Mucosa of stomach (tissue), 1 donor: ENCODE results near the gene TFPT.
"Not testable (repeated sequence)": the region's sequence is repeated elsewhere in the genome, so short reads cannot be mapped to it uniquely, and the experiment has no call there.

Experiments used
- H3K27me3 ChIP-seq: one replicate; pipeline ENCODE4 v1.7.0; 2013; ENCODE audit warnings: mild to moderate bottlenecking, low read length; ENCODE audit not compliant: control insufficient read depth, insufficient read depth
- H3K36me3 ChIP-seq: one replicate; pipeline ENCODE4 v1.7.0; 2013; ENCODE audit warnings: low read length; ENCODE audit not compliant: control insufficient read depth, insufficient read depth
- H3K4me1 ChIP-seq: one replicate; pipeline ENCODE4 v1.7.0; 2013; ENCODE audit warnings: mild to moderate bottlenecking, low read length; ENCODE audit not compliant: control insufficient read depth, insufficient read depth
- H3K4me3 ChIP-seq: one replicate; pipeline ENCODE4 v1.7.0; 2013; ENCODE audit warnings: low read length
- H3K9ac ChIP-seq: one replicate; pipeline ENCODE4 v1.7.0; 2013; ENCODE audit warnings: mild to moderate bottlenecking, low read length, moderate library complexity
- H3K9me3 ChIP-seq: one replicate; pipeline ENCODE4 v1.7.0; 2013; ENCODE audit warnings: mild to moderate bottlenecking, low read length, moderate library complexity; ENCODE audit not compliant: control insufficient read depth
- donor health status: Pancreatic carcinoma.

TFPT gene

GRCh38 chr19:54104998-54105715 is 10.3 kb downstream of the TFPT start:
- no peaks in the 10 kb centered on the region for H3K9me3 ChIP-seq
- no peaks in the 10 kb centered on the region for H3K36me3 ChIP-seq
- H3K4me1 ChIP-seq, result peaks cover 7% of the 10 kb centered on the region
- H3K4me3 ChIP-seq, result no peak overlapping the region
- H3K9ac ChIP-seq, result no peak overlapping the region
- H3K27me3 ChIP-seq, result no peaks in the 10 kb centered on the region

DNA sequence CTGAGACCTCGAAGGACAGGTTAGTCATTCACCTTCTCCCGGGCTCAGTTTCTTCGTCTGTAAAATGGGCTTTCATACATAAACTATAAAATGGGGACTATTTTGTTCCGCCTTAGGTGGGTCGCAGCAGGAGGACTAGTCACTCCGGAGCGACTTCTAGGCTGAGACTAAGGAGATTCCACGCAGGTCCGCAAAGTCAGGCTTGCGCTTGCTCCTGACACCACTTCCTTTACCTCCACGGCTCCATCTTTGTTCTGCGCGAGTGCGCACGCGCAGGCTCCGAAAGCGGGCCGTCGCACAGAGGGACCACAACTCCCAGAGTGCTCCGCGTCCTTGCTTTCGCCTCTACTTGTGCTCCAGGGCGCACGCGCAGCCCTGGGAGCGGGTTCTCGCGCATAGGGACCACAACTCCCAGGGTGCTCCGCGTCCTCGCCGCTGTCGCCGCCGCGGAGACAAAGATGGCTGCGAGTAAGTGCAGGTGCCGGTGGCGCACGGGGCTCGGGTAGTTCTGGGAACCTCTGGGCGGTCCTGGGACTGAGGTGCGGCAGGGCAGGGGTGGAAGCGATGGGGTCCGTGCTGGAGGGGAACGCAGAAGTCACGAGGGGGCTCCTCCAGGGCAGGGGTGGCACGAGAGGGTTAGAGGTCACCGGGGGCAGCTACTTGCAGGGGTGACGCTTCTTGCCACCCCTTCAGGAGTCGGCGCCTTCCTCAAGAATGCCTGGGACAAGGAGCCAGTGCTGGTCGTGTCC is 12.9 kb downstream of the TFPT start, which contains the start of gene NDUFA3:
TSS of gene NDUFA3 (plus strand) at position 435 of the 749 bp plus-strand sequence. CDS start at position 459, 24 bp downstream.
- peak within 1 kb of the TSS; percentile 79 for H3K9ac ChIP-seq
- H3K4me1 ChIP-seq, result peaks cover 7% of the 10 kb centered on the region
- no peaks in the 10 kb centered on the region for H3K9me3 ChIP-seq
- no peaks in the 10 kb centered on the region for H3K27me3 ChIP-seq
- H3K36me3 ChIP-seq, result no peaks in the 10 kb centered on the region
- peak within 1 kb of the TSS; percentile 91 for H3K4me3 ChIP-seq

GRCh38 chr19:54100561-54100960 is 14.9 kb downstream of the TFPT start, which contains the start of gene OSCAR:
Gene OSCAR, minus strand, starts transcription at chr19:54100803. Its CDS starts 11 bp downstream, at chr19:54100792.
- no peaks in the 10 kb centered on the region for H3K36me3 ChIP-seq
- H3K9ac ChIP-seq, result no peak within 1 kb of the TSS
- peaks cover 15% of the 10 kb centered on the region for H3K27me3 ChIP-seq
- H3K4me1 ChIP-seq, result peaks cover 18% of the 10 kb centered on the region
- H3K9me3 ChIP-seq, result no peaks in the 10 kb centered on the region
- H3K4me3 ChIP-seq, result no peak within 1 kb of the TSS

- H3K9me3 ChIP-seq, H3K36me3 ChIP-seq, H3K4me3 ChIP-seq, H3K9ac ChIP-seq: not testable (repeated sequence)
- Histone ChIP-seq H3K27me3 (peaks cover 22% of the 10 kb centered on the region), H3K4me1 (peaks cover 19% of the 10 kb centered on the region)
Measured at GRCh38 chr19:54099903-54100255, 15.6 kb downstream of the TFPT start.

- Histone ChIP-seq H3K4me1 (peaks cover 19% of the 10 kb centered on the region), H3K9me3 (no peaks in the 10 kb centered on the region), H3K9ac (no peak overlapping the region), H3K4me3 (no peak overlapping the region), H3K27me3 (peaks cover 25% of the 10 kb centered on the region), H3K36me3 (no peaks in the 10 kb centered on the region)
Measured at GRCh38 chr19:54099190-54099902, 16.1 kb downstream of the TFPT start.

- Histone ChIP-seq H3K4me3 (no peak overlapping the region), H3K9ac (peak overlapping the region; percentile 8)
Measured at GRCh38 chr19:54096617-54097106, 18.8 kb downstream of the TFPT start.

GRCh38 chr19:54095859-54096616 is 19.4 kb downstream of the TFPT start:
- not testable (repeated sequence) for H3K4me3 ChIP-seq, H3K9me3 ChIP-seq, H3K36me3 ChIP-seq
- Histone ChIP-seq H3K9ac (peak overlapping the region; percentile 8), H3K4me1 (peaks cover 12% of the 10 kb centered on the region), H3K27me3 (peaks cover 25% of the 10 kb centered on the region)

More at GRCh38 chr19:54096617-54097106, 18.8 kb downstream of the TFPT start:
- H3K4me1 ChIP-seq, result peaks cover 12% of the 10 kb centered on the region
- peaks cover 25% of the 10 kb centered on the region for H3K27me3 ChIP-seq
- no peaks in the 10 kb centered on the region for H3K9me3 ChIP-seq
- no peaks in the 10 kb centered on the region for H3K36me3 ChIP-seq

DNA sequence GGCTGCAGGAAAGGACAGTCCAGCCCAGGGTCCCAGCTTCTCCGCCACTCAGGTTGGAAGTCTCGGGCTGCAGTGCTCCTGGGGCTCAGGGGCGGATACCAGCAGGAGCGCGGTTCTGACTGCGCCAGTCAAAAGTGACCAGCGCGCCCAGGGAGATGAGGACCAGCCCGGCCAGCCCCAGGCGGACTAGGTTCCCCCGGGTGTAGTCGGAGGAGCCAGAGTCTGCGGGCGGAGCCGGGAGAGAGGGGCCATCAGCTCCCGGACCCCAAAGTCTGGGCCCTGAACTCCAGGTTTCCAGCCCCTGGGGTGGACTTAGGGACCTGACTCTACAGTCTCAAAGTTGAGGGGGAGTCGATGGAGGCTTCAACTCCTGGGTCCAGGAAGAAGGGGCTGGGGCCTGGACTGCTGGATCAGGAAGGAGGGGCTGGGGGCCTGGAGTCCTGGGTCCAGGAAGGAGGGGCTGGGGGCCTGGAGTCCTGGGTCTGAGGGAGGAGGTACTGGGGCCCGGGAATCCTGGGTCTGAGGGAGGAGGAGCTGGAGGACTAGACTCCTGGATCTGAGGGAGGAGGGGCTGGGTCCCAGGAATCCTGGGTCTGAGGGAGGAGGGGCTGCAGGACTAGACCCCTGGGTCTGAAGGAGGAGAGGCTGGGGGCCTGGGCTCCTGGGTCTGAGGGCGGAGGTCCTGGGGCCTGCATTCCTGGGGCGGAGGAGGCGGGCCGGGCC is 20.2 kb downstream of the TFPT start:
- H3K9ac ChIP-seq, result no peak overlapping the region
- peaks cover 12% of the 10 kb centered on the region for H3K4me1 ChIP-seq
- H3K4me3 ChIP-seq, result no peak overlapping the region
- peaks cover 25% of the 10 kb centered on the region for H3K27me3 ChIP-seq
- H3K36me3 ChIP-seq, result no peaks in the 10 kb centered on the region
- no peaks in the 10 kb centered on the region for H3K9me3 ChIP-seq

GRCh38 chr19:54094426-54095000 is 20.9 kb downstream of the TFPT start:
- Histone ChIP-seq H3K9ac (no peak overlapping the region), H3K4me3 (no peak overlapping the region), H3K27me3 (peaks cover 25% of the 10 kb centered on the region), H3K4me1 (peaks cover 12% of the 10 kb centered on the region), H3K9me3 (no peaks in the 10 kb centered on the region), H3K36me3 (no peaks in the 10 kb centered on the region)

GRCh38 chr19:54084410-54084809 is 31.0 kb downstream of the TFPT start:
- no peak overlapping the region for H3K4me3 ChIP-seq
- H3K9me3 ChIP-seq, result no peaks in the 10 kb centered on the region
- no peaks in the 10 kb centered on the region for H3K27me3 ChIP-seq
- H3K36me3 ChIP-seq, result no peaks in the 10 kb centered on the region
- no peak overlapping the region for H3K9ac ChIP-seq
- H3K4me1 ChIP-seq, result no peaks in the 10 kb centered on the region

- H3K4me1 ChIP-seq, result no peaks in the 10 kb centered on the region
- H3K9me3 ChIP-seq, result no peaks in the 10 kb centered on the region
- H3K9ac ChIP-seq, result no peak within 1 kb of the TSS
- no peaks in the 10 kb centered on the region for H3K36me3 ChIP-seq
- H3K27me3 ChIP-seq, result no peaks in the 10 kb centered on the region
- no peak within 1 kb of the TSS for H3K4me3 ChIP-seq
Measured at GRCh38 chr19:54081032-54081431, 34.4 kb downstream of the TFPT start, which contains the start of gene TARM1. Gene TARM1, minus strand, starts transcription at chr19:54081365. Its CDS starts 25 bp downstream, at chr19:54081340.
